Left kidney (tissue), 2 donors: Measurements from ENCODE around the gene YBX2. TPM values are rescaled to one million over a fixed set of nuclear protein-coding genes. Genes with fewer than 3 reads are reported as not detected.

ENCODE experiments used
- DNase-seq: peaks from one replicate; pipeline ENCODE4 v3.0.0-alpha.2; 2013
- polyA plus RNA-seq: library from polyadenylated mRNA; unstranded; fragments of 120-200 nt; gene quantifications from one replicate; pipeline ENCODE4 v1.2.1, GENCODE V29; 2013; ENCODE audit not compliant: insufficient read length

Gene YBX2
- polyA plus RNA-seq, 1 donor, result 4.1 TPM

- DNase-seq, result no peak
Measured at GRCh38 chr17:7323731-7324437, 29.4 kb upstream of the YBX2 start.

- DNase-seq, result no peak
Measured at GRCh38 chr17:7322520-7323194, 28.2 kb upstream of the YBX2 start.

- DNase-seq, result no peak
Measured at GRCh38 chr17:7321466-7321865, 27.0 kb upstream of the YBX2 start.

GRCh38 chr17:7318121-7318860, 23.9 kb upstream of the YBX2 start:
- no peak for DNase-seq

- no peak for DNase-seq
Measured at GRCh38 chr17:7317161-7317803, 22.8 kb upstream of the YBX2 start.

GRCh38 chr17:7315570-7316235, 21.3 kb upstream of the YBX2 start:
- DNase-seq, result no peak

GRCh38 chr17:7314719-7315569, 20.5 kb upstream of the YBX2 start, which contains the start of gene GPS2:
TSS of gene GPS2 (minus strand) at chr17:7315360. CDS start at chr17:7315052, 308 bp downstream.
- peak; percentile 86 for DNase-seq

GRCh38 chr17:7313890-7314718, 19.7 kb upstream of the YBX2 start:
- DNase-seq, result no peak

- no peak for DNase-seq
Measured at GRCh38 chr17:7313088-7313889, 18.9 kb upstream of the YBX2 start.

- no peak for DNase-seq
Measured at GRCh38 chr17:7312432-7313087, 18.1 kb upstream of the YBX2 start.

- DNase-seq, result no peak
Measured at GRCh38 chr17:7311110-7311705, 16.8 kb upstream of the YBX2 start.

- no peak for DNase-seq
Measured at GRCh38 chr17:7309628-7310027, 15.2 kb upstream of the YBX2 start.

GRCh38 chr17:7308625-7309433, 14.4 kb upstream of the YBX2 start:
- DNase-seq, result no peak

GRCh38 chr17:7307686-7308624, 13.5 kb upstream of the YBX2 start:
- DNase-seq, result no peak

GRCh38 chr17:7306911-7307685, 12.7 kb upstream of the YBX2 start, which contains the start of gene EIF5A:
TSS of gene EIF5A (plus strand) at chr17:7307628. CDS start at chr17:7309636, 2,008 bp downstream.
- DNase-seq, result peak; percentile 100
